GM18520 (cell line): Measurements from ENCODE around the gene INTS15.

Experiments
- ATAC-seq: cut with Tn5 transposase; IDR thresholded peaks from one replicate; pipeline ENCODE4 v1.9.1; 2021; ENCODE audit not compliant: unreplicated experiment

Gene INTS15

DNA sequence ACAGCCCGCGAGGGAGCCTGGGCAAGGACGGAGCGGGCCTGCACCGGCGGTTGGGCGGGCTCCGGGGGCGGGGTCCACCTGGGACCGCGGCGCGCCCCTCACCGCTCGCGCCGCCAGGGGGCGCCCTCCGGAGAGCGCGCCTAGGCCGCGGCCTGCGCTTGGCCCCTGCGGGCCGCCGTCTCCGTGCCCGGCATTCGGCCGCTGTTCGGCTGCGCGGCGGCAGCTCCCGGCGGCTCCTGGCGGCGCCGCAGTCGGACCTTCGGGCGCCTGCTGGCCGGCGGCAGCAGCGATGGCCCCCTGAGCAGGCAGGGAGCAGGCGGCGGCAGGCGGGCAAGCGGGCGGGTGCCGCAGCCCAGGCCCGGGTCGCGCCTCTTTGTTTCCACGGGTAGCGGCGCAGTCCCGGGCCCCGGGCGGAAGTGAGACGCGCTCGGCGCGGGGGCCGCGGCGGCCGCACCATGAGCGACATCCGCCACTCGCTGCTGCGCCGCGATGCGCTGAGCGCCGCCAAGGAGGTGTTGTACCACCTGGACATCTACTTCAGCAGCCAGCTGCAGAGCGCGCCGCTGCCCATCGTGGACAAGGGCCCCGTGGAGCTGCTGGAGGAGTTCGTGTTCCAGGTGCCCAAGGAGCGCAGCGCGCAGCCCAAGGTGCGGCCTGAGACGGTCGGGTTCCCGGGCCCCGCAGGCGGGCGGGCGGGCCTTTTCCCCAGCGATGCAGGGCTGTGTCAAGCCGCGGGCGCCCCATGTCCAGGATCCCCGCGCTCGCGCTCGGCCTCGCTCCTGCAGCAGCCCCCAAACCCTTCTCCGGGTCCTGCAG is at the start of gene INTS15:
Gene INTS15 (plus strand): TSS at position 193 of the 816 bp plus-strand sequence. CDS start 263 bp downstream, at position 456.
- peak; percentile 82 for ATAC-seq

DNA sequence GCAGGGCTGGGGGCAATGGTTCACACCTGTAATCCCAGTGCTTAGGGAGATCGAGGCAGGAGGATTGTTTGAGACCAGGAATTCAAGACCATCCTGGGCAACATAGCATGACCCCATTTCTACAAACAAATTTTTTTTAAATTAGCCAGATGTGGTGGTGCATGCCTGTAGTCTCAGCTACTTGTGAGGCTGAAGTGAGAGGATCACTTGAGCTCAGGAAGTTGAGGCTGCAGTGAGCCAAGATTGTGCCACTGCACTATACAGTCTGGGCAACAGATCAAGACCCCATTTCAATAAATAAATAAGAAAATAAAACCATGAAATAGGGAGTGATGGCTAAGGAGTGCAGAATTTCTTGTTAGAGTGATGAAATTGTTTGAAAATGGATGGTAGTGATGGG is 47.5 kb upstream of the INTS15 start:
- ATAC-seq: no peak

DNA sequence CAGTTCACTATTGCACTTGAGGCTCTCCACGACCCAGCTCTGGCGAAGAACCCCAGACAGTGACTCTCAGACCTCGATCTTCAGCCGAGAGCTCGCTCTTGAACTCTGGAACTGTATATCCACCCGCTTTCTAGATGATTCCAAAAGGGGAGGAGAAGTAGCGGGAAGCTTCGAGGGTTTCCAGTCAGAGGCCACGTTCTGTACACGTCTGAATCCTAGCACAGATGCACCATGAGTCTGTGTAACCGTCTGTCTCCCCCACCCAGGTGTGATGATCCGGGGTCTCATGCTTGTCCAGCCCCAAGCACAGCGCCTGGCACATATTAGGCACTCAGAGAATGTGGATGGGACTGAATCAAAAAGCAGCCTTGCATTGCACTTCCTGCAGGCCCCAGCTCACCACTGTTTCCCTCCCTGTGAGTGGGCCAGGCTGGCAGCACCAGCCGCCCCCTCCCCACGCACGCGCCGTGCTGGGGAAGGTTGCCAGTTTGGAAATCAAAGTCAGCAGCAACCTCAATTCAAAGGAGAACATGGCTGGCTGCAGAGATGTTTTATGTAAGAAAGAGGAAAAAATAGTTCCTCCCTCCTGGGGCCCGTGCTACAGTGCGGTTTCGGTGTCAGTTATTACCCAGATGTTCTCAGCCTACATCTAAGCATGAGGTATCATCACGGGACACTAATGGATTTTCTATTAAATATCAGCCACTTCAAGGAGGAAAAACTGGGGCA is 44.3 kb upstream of the INTS15 start:
- no peak for ATAC-seq

DNA sequence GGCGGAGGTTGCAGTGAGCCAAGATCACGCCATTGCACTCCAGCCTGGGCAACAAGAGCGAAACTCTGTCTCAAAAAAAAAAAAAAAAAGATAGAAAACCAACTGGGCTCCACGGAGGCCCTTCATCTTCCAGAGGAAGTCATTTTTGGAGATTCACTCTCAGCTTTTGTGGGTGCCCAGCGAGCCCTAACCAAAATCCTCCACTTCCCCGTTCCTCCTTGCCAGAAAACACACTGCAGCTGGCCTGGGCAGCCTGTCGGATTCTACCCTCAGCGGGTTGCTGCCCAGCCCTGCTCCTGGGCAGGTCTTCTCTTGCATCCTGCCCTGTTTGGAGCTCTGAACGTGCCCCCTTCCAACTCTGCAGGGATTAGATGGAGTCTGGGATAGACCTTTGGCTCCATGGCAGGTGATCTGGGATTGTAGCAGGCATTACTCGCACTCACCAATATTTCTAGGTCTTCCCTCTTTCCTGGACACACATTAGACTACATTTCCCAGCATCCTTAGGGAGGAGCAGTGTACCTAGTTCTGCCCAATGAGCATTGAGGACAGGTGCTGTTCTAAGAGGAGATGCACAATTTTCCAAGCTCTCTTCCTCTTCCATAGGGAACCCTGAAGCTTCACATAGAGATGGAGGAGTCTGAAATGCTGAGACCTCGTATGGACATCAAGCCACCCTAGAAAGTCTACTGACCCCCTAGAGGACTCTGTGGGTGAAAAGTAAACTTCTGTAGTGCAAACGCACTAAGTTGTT is 43.1 kb upstream of the INTS15 start:
- no peak for ATAC-seq

DNA sequence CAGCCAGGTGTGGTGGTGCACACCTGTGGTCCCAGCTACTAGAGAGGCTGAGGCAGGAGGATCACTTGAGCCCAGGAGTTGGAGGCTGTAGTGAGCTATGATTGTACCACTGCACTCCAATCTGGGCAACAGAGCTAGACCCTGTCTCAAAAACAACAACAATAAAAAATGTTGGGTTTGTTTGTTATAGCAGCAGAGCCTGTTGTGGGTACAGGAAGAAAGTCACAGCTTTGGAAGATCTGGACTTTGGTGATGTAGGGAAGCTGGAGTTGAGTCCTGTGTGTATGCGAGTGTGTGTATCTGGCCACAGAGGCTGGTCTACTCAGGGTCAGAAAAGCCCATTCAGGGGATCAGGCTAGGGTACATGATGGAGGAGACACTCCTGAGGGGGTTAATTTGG is 42.4 kb upstream of the INTS15 start:
- ATAC-seq: no peak

DNA sequence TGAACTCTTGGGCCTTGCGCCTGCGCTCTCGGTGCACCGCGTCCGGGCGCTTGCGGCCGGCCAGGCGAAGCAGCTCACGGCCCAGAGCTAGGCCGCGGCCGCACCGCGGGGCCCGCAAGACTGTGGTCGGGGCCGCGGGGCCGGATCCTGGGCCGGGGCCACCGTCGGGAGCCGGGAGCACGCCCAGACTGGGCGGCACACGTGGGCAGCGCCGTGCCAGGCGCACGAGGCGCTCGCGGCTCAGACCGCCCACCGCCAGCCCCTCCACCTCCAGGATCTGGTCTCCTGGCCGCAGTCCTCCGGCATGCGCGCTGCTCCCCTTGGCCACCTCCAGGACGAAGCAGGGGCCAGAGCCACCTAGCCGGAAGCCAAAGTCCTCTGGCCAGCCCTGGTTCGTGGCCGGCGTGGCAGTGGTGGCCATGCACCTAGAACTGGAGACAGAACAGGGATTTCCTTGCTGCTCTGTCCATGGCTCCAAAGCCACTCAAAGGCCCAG is 38.8 kb upstream of the INTS15 start, which contains the start of gene GRID2IP:
Gene GRID2IP (minus strand): TSS at position 446 of the 496 bp plus-strand sequence. CDS start 25 bp downstream, at position 421.
- ATAC-seq: no peak

DNA sequence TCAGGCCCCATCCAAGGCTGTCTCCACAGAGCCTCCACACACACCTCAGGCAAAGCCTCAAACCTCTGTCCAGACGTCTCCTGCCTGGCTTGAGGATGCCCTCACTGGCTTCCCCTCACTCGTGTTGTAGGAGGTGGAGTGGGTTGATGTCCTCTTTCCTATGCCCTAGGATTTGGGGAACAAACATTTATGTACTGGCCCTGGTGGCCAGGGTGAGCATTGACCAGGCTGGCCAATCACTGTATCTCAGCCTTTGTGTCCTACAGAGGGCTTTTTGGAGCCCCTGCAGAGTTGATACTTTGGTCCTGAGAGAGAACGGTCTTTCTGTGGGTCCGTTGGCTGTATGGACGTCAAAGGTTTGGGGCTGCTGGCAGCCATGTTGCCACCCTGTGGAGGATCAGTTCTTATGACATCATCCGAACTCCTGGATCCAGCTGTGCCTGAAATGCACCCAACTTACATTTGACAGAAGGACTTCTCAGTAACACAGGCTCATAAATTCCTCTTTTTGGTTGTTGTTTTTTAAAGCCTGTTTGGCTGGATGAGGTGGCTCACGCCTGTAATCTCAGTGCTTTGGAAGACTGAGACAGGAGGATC is 36.3 kb upstream of the INTS15 start:
- no peak for ATAC-seq

DNA sequence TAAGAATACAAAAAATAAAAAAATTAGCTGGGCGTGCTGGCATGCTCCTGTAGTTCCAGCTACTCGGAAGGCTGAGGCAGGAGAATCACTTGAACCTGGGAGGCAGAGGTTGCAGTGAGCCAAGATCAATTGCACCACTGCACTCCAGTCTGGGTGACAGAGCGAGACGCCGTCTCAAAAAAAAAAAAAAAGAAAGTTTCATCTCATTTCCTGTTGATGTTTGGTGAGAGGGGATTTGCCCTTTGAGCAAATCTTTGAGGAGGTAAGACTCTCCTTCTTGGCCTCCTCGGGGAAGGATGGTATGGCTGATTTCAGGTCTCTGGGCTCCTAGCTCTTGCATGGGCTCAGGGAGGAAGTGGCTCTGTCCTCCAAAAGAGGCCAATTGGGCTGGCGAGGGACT is 35.0 kb upstream of the INTS15 start:
- ATAC-seq: no peak

DNA sequence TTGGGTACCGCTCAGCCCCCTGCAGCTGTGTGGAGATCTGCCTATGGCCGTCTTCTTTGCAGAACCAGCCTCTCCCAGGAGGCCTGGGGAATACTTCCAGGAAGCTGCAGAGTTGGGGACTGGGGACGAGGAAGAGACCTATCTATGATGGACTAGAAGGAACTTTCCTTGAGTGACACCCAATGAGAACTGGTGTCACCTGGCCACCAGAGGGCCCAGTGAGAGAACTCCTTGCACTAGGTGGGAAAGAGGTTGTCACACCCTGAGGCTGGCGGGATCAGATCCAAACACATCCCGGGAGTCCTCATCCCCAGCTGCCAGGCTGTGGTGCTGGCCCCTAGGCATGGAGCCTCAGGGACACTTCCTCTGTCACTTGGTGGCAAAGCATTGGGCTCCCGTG is 33.6 kb upstream of the INTS15 start:
- no peak for ATAC-seq

DNA sequence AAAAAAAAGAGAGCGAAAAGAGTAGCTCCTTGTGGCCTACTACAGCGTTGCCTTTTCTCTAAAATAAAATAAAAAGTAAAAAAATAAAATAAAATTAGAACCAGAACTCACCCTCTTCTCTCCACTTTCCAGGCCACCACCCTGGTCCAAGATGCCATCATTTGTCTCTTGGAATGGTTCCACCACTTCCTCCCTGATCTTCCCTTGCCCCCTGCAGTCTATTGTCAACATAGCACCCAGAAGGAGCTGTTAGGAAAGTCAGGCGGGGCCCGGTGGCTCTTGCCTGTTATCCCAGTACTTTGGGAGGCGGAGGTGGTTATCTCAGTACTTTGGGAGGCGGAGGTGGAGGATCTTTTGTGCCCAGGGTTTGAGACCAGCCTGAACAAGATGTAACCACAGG is 31.0 kb upstream of the INTS15 start:
- no peak for ATAC-seq

DNA sequence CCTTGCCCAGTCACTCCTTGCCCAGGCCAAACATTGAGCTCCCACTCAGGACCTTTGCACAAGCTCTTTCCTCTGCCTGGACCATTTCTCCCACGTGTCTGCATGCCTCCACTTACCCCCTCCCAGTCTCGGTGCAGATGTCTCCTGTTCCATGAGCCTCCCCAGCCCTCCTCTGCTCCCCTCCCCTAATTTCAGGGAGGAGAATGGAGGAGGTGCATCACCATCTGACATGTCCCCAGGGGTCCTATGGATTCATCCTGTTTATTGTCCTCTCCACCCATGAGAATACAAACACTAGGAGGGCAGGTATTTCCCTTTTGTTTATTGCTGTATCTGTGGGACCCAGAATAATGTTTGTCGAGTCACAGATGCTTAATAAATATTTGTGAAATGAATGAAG is 29.9 kb upstream of the INTS15 start:
- ATAC-seq: no peak

DNA sequence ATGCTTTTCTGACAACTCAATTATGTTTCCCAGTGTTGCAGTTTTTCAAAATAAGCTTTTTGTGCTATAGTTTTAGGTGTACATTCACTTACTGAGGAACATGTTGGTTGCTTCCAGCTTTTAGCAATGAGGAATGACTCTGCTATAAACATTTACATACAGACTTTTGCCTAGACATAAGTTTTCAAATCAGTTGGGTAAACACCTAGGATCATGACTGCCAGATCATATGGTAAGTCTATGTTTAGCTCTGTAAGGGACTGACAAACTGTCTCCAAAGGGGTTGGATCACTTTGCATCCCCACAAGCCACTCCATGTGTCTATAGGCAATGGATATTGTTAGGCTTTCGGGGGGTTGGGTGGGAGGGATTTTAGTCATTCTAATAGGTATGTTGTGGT is 27.7 kb upstream of the INTS15 start:
- ATAC-seq: no peak

DNA sequence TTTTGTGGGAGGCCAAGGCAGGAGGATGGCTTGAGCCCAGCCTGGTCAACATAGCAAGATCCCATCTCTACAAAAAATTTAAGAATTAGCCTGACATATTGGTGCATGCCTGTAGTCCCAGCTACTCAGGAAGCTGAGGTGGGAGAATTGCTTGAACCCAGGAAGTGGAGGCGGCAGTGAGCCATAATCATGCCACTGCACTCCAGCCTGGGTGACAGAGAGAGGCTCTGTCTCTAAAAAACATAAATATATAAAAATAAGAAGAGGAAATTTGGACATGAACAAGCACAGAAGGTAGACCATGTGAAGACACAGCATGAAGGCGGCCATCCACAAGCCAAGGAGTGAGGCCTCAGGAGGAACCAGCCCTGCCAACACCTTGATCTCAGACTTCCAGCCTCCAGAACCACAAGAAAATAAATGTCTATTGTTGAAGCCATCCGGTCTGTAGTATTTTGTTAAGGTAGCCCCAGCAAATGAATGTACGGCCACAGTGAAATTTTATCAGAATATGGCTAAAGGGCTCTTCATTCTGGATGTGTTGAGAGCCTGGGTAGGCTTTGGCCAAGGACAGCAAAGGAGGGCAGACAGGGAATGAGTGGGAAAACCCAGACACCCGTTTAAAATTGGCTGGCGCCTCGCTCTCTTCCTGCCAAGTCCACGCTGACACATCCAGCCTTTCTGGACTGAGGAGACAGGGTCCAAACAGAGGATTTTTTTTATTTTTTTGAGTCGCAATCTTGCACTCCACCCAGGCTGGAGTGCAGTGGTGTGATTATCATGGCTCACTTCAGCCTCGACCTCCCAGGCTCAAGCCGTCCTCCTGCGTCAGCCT is 25.7 kb upstream of the INTS15 start:
- ATAC-seq: no peak

DNA sequence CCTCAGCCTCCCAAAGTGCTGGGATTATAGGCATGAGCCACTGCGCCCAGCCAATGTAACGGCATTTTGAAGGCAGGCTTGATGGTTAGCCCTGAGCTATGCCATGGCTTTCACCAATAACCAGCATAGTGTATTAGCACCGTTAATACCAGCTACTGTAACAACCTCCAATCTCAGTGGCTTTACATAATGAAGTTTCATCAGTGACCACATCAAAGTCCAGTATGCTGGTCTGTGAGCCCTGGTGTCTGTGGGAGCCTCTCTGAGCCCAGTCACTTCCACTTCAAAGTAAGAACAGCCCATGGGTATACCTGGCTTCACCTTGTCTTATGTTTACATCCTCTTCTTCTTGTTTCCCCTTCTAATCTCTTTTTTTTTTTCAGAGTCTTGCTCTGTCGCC is 24.2 kb upstream of the INTS15 start:
- no peak for ATAC-seq

DNA sequence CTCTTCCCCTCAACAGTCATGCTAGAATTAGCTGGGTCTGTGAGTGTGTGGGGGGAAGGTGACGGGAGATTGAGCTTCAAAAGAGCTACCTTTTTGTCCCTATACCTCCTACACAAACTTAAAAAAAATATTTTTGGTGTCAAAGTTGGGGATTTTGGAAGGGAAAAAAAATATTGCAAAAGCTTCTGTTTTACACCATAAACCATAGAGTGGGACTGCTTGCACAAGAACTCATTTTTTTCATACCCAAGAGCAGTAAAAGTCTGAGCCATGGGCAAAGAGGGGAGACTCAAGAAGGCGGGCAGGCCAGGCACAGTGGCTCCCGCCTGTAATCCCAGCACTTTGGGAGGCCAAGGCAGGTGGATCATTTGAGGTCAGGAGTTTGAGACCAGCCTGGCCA is 21.9 kb upstream of the INTS15 start:
- ATAC-seq: no peak

DNA sequence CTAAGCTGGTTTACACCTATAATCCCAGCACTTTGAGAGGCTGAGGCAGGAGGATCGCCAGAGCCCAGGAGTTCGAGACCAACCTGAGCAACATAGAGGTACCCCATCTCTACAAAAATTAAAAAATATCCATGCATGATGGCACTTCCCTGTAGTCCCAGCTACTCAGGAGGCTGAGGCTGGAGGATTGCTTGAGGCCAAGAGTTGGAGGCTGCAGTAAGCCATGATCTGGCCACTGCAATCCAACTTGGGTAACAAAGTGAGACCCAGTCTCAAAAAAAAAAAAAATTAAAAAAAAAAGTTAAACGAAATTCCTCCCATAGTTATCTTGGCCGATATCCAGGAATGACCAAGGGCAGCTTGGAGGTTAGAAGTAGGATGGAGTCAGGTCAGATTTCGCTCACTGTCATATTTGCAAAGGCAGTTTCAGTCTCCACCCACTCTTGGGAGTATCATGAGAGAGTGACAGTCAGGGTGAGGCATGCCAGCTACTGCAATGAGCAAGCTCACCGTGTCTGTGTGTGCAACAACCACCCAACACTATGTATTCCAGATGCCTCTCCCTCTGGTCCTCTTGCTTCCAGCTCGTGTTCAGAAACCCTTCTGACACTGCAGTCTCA is 18.6 kb upstream of the INTS15 start:
- no peak for ATAC-seq

DNA sequence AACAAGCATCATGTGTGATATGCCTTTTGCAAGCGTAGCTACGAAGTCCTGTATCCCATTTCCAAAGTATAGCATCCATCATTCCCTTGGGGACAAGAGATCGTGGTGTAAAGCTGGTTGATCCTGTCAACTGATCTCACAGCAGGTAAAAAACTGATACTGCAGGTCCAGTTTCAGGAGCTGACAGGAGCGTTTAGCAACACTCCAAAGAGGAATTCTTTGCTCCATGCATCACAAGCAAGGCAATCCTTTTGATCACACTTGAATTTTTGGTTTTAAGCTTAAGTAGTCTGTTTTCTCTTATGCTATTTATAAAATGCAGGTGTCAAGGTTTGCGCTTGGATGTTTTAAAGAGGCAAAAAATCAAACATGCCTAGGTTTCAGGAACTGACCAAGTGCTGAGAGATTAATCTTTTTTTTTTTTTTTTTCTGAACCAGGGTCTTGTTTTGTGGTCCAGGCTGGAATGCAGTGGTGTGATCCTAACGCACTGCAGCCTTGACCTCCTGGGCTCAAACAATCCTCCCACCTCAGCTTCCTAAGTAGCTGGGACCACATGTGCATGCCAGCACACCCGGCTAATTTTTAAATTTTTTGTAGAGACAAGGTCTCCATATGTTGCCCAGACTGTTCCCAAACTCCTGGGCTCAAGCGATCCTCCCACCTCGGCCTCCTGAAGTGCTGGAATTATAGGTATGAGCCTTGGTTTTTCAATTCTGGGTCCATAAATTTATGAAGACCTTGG is 14.4 kb upstream of the INTS15 start:
- ATAC-seq: no peak

DNA sequence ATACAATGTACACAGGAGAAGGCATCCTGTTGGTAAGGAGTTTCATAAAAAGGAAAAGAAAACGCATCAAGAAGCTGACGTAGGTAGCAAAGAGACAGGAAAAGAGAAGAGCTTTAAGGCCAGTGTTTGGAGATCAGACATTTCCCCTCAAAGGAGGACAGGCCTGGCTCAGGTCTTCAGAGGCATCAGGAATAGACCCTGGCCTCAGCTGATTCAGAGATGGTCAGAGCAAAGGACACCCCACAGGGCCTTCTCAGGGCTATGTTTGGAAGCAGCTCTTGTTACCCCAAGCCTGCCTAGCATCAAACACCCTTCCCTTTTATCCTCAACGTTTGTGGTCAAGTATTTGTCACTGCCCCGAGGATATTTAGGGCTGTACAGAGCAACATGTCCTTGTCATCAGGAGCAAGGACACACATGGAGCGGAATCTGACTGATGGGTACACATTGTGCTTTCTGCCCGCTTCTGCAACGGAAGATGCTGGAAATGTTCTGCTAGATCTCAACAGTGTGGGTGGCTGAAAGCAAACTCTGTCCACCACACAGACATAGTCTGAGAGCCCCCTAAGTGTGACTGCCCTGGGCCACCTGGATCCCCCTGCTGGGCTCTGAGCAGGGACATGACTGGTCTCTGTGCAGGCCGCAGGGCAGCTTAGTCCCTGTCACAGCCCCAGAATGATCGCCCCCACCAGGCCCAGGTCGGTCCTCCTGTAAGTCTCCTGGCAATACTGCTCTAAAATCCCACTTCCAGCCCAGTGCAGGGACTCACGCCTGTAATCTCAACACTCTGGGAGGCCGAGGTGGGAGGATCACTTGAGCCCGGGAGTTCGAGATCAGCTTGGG is 13.6 kb upstream of the INTS15 start:
- no peak for ATAC-seq
